WI38 (cell line): Measurements from ENCODE around the gene SYNGR2.

Source experiments
- H3K4me3 ChIP-seq: 2 replicates; pipeline ENCODE4 v1.5.1; 2011; ENCODE audit warnings: low read depth, mild to moderate bottlenecking, control low read depth, low read length
- CTCF ChIP-seq: IDR thresholded peaks from 2 replicates; pipeline ENCODE4 v1.5.1; 2012; ENCODE audit warnings: low read depth, mild to moderate bottlenecking, control low read depth, low read length

The SYNGR2 gene

GRCh38 chr17:78144736-78145641, 23.4 kb upstream of the SYNGR2 start:
- TF ChIP-seq CTCF, result no peak

GRCh38 chr17:78146471-78146869, 21.9 kb upstream of the SYNGR2 start:
- H3K4me3 ChIP-seq, result no peak overlapping the region
- TF ChIP-seq CTCF, result no peak

More at GRCh38 chr17:78144736-78145641, 23.4 kb upstream of the SYNGR2 start:
- no peak overlapping the region for H3K4me3 ChIP-seq

GRCh38 chr17:78146881-78147280, 21.5 kb upstream of the SYNGR2 start:
- H3K4me3 ChIP-seq, result no peak overlapping the region
- TF ChIP-seq CTCF, result no peak

- no peak for TF ChIP-seq CTCF
- no peak overlapping the region for H3K4me3 ChIP-seq
Measured at GRCh38 chr17:78147315-78147998, 20.9 kb upstream of the SYNGR2 start.

GRCh38 chr17:78148286-78149016, 19.9 kb upstream of the SYNGR2 start:
- no peak overlapping the region for H3K4me3 ChIP-seq
- no peak for TF ChIP-seq CTCF

GRCh38 chr17:78151514-78152008, 16.8 kb upstream of the SYNGR2 start:
- TF ChIP-seq CTCF, result no peak
- H3K4me3 ChIP-seq, result no peak overlapping the region
